Body of pancreas (tissue), 4 donors: ENCODE results near the gene TTC33. TPM values are rescaled to one million over a fixed set of nuclear protein-coding genes. Genes with fewer than 3 reads are reported as not detected.

ENCODE experiments used
- ATAC-seq: fragments of 150-250 bp; one replicate; pipeline ENCODE4 v1.9.1; 2016
- DNase-seq, 4 donors: peaks; one replicate each; pipeline ENCODE4 v3.0.0-alpha.2; 2019
- H3K27ac ChIP-seq, 4 donors: fragments of 200-600 bp; sonication (generic); 1 replicate in 3 of 4; 2 replicates in 1 of 4; pipeline versions ENCODE4 v1.5.1 to v1.6.1; 2016 to 2019; ENCODE audit warnings: mild to moderate bottlenecking in 1 of 4, mixed read lengths in 1 of 4, moderate library complexity in 1 of 4
- H3K27me3 ChIP-seq, 2 donors: fragments of 200-600 bp; sonication (generic); one replicate each; pipeline ENCODE4 v1.6.0; 2016; ENCODE audit warnings: mild to moderate bottlenecking in 1 of 2
- H3K36me3 ChIP-seq, 2 donors: fragments of 200-600 bp; sonication (generic); replicated peaks in 1 of 2; 2 replicates each; pipeline ENCODE4 v1.5.1; 2016; ENCODE audit warnings: low read depth in 2 of 2; ENCODE audit not compliant: insufficient read depth in 1 of 2
- H3K4me1 ChIP-seq: fragments of 200-600 bp; sonication (generic); one replicate; pipeline ENCODE4 v1.6.0; 2016
- H3K4me3 ChIP-seq, 2 donors: fragments of 200-600 bp; sonication (generic); 1 replicate in 1 of 2; 2 replicates in 1 of 2; pipeline ENCODE4 v1.5.1; 2016 to 2019
- H3K9me3 ChIP-seq, 3 donors: fragments of 200-600 bp; sonication (generic); 1 replicate in 2 of 3; 2 replicates in 1 of 3; pipeline ENCODE4 v1.5.1; 2016
- CTCF ChIP-seq, 7 experiments: fragments of 450-650 bp in 4 of 7; fragments of 200-600 bp in 3 of 7; sonication (generic) in 3 of 7; IDR thresholded peaks; one replicate each; pipeline ENCODE4 v1.5.1; 2016 to 2019; ENCODE audit warnings: antibody characterized with exemption in 7 of 7
- POLR2A ChIP-seq, 3 donors: fragments of 450-650 bp; IDR thresholded peaks; one replicate each; pipeline ENCODE4 v1.6.1; 2016; ENCODE audit warnings: antibody characterized with exemption in 3 of 3, mild to moderate bottlenecking in 2 of 3
- WGBS, 2 donors: methylation state at CpG; one replicate each; pipeline ENCODE4 v1.1.5; 2017; 5-methylcytosine and 5-hydroxymethylcytosine counted together
- intact Hi-C: fragments of 100-400 bp; cut with DNase I; formaldehyde crosslinking; loops from one replicate; pipeline ENCODE4 v1.15.1; 2023
- total RNA-seq, 2 donors: library from RNA; depleted of rRNA; stranded (reverse); fragments of >200 nt; gene quantifications; one replicate each; pipeline ENCODE4 v1.1.0, GENCODE V29; 2016

Gene TTC33
- total RNA-seq, 2 donors from 2014 or later = 2.3 to 9.3 TPM

- peak; percentile 38 to 67 (median 57) for TF ChIP-seq CTCF (IDR thresholded peaks at IDR 0.05)
- TF ChIP-seq POLR2A (IDR thresholded peaks at IDR 0.05) = no peak
- WGBS, 2 donors = 0% methylated on average over 11 of the region's 11 CpGs
- H3K9me3 ChIP-seq = no peaks in the 10 kb centered on the region
- peak; percentile 82 for ATAC-seq
- H3K36me3 ChIP-seq = no peaks in the 10 kb centered on the region
- H3K4me3 ChIP-seq = peak overlapping the region; percentile 30 to 87
- peak; percentile 69 to 81 (median 72) for DNase-seq
- peak overlapping the region; percentile 81 to 93 (median 86) for H3K27ac ChIP-seq
- peaks cover 14% of the 10 kb centered on the region for H3K4me1 ChIP-seq
- no peaks in the 10 kb centered on the region for H3K27me3 ChIP-seq
- intact Hi-C loops = no loop called here
Measured at GRCh38 chr5:40755093-40755406, 711 bp downstream of the TTC33 start.

GRCh38 chr5:40754381-40755092 is 1.2 kb downstream of the TTC33 start:
- DNase-seq = no peak
- H3K36me3 ChIP-seq = no peaks in the 10 kb centered on the region
- H3K4me1 ChIP-seq = peaks cover 14% of the 10 kb centered on the region
- peak overlapping the region; percentile 81 to 93 (median 86) for H3K27ac ChIP-seq
- H3K27me3 ChIP-seq = no peaks in the 10 kb centered on the region
- ATAC-seq = peak; percentile 1
- no peaks in the 10 kb centered on the region for H3K9me3 ChIP-seq
- intact Hi-C loops = no loop called here
- WGBS, 2 donors = 6 to 8% methylated on average over 6 of the region's 6 CpGs
- TF ChIP-seq POLR2A (IDR thresholded peaks at IDR 0.05) (no peak), CTCF (IDR thresholded peaks at IDR 0.05) (no peak)
- H3K4me3 ChIP-seq = peak overlapping the region in 1 of 2 donors; percentile 87

- Histone ChIP-seq H3K4me3 (no peak overlapping the region), H3K27me3 (no peaks in the 10 kb centered on the region), H3K4me1 (peaks cover 6% of the 10 kb centered on the region), H3K27ac (no peak overlapping the region), H3K9me3 (no peaks in the 10 kb centered on the region), H3K36me3 (no peaks in the 10 kb centered on the region)
- no peak for ATAC-seq
- 27 to 37% methylated on average over 3 to 4 of the region's 4 CpGs for WGBS, 2 donors
- intact Hi-C loops = no loop called here
- TF ChIP-seq POLR2A (IDR thresholded peaks at IDR 0.05) = no peak
- no peak for TF ChIP-seq CTCF (IDR thresholded peaks at IDR 0.05)
- no peak for DNase-seq
Measured at GRCh38 chr5:40746703-40747102, 9.1 kb downstream of the TTC33 start.

GRCh38 chr5:40743771-40744170 is 12.0 kb downstream of the TTC33 start:
- DNase-seq = no peak
- Histone ChIP-seq H3K27me3 (no peaks in the 10 kb centered on the region), H3K9me3 (no peaks in the 10 kb centered on the region), H3K27ac (no peak overlapping the region), H3K36me3 (peaks cover 0 to 6% of the 10 kb centered on the region in 2 donors), H3K4me3 (no peak overlapping the region), H3K4me1 (peaks cover 6% of the 10 kb centered on the region)
- TF ChIP-seq CTCF (IDR thresholded peaks at IDR 0.05) (no peak), POLR2A (IDR thresholded peaks at IDR 0.05) (no peak)
- ATAC-seq = no peak
- WGBS, 2 donors = 88 to 90% methylated on average over 2 of the region's 2 CpGs
- intact Hi-C loops = no loop called here

- no peak for ATAC-seq
Measured at GRCh38 chr5:40738502-40738901, 17.3 kb downstream of the TTC33 start.

More at GRCh38 chr5:40738502-40738901, 17.3 kb downstream of the TTC33 start:
- Histone ChIP-seq H3K4me1 (peaks cover 27% of the 10 kb centered on the region), H3K27me3 (no peaks in the 10 kb centered on the region), H3K9me3 (no peaks in the 10 kb centered on the region), H3K36me3 (peaks cover 0 to 6% of the 10 kb centered on the region in 2 donors), H3K27ac (no peak overlapping the region), H3K4me3 (no peak overlapping the region)
- TF ChIP-seq POLR2A (IDR thresholded peaks at IDR 0.05) = no peak
- no peak for TF ChIP-seq CTCF (IDR thresholded peaks at IDR 0.05)
- intact Hi-C loops = no loop called here
- DNase-seq = no peak
